Measurements from ENCODE around the gene BBS1.

Gene BBS1

DNA sequence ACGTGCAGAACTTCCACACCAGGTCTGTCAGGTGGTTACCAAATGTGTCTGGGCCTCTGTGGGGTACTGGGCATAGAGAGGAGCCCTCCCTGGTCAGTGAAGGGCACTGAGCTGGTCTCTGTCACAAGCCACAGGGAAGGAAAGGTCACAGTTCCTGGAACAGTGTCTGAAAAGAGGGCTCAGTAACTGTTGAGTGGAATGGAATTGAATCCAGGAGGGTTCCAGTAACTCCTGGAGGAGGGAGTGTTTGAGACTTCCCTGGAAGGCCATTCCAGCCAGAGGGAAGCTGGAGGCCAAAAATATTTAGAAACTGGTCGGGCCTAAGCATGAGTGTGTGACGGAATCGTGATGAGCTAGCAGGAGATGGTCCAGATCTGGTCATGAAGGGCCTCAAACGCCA, 44.2 kb downstream of the BBS1 start:
- TF ChIP-seq, protein P1, sequence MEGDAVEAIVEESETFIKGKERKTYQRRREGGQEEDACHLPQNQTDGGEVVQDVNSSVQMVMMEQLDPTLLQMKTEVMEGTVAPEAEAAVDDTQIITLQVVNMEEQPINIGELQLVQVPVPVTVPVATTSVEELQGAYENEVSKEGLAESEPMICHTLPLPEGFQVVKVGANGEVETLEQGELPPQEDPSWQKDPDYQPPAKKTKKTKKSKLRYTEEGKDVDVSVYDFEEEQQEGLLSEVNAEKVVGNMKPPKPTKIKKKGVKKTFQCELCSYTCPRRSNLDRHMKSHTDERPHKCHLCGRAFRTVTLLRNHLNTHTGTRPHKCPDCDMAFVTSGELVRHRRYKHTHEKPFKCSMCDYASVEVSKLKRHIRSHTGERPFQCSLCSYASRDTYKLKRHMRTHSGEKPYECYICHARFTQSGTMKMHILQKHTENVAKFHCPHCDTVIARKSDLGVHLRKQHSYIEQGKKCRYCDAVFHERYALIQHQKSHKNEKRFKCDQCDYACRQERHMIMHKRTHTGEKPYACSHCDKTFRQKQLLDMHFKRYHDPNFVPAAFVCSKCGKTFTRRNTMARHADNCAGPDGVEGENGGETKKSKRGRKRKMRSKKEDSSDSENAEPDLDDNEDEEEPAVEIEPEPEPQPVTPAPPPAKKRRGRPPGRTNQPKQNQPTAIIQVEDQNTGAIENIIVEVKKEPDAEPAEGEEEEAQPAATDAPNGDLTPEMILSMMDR (IDR thresholded peaks at IDR 0.05), result no peak
- Histone ChIP-seq H3K27me3 (peaks cover 29% of the 10 kb centered on the region), H3K36me3 (no peaks in the 10 kb centered on the region), H3K9me3 (no peaks in the 10 kb centered on the region), H3K27ac (no peak overlapping the region), H3K4me1 (ENCODE audit: control insufficient read depth in 1 of 2, insufficient read depth in 1 of 2, low read depth in 1 of 2, low read length in 1 of 2) (no peaks in the 10 kb centered on the region), H3K4me3 (ENCODE audit: low read depth in 1 of 2, low read length in 1 of 2) (no peak overlapping the region)

DNA sequence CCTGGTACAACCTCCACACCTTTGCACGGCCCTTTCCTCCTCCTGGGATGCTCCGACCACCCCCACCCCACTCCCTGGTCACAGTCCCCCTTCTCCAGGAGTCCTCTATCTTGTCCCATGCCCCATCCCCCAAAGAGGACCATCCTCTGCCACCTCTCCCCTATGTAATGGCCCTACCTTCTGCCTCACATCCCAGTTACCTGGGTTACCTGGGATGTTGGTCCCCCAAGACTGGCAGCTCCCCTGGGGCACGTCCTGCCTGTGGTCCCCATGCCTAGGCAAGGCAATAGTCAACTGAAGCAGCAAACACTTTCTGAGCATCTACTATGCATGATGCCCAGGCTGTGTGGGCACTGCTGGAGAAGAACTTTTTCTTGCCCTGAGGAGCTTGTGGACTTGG, 45.0 kb downstream of the BBS1 start:
- no peak overlapping the region for H3K27ac ChIP-seq
- no peaks in the 10 kb centered on the region for H3K4me1 ChIP-seq (ENCODE audit: control insufficient read depth in 1 of 2, insufficient read depth in 1 of 2, low read depth in 1 of 2, low read length in 1 of 2)
- no peak overlapping the region for H3K4me3 ChIP-seq (ENCODE audit: low read depth in 1 of 2, low read length in 1 of 2)
- H3K9me3 ChIP-seq, result no peaks in the 10 kb centered on the region
- TF ChIP-seq, protein P1 (IDR thresholded peaks at IDR 0.05), result no peak
- peaks cover 37% of the 10 kb centered on the region for H3K27me3 ChIP-seq
- H3K36me3 ChIP-seq, result no peaks in the 10 kb centered on the region

DNA sequence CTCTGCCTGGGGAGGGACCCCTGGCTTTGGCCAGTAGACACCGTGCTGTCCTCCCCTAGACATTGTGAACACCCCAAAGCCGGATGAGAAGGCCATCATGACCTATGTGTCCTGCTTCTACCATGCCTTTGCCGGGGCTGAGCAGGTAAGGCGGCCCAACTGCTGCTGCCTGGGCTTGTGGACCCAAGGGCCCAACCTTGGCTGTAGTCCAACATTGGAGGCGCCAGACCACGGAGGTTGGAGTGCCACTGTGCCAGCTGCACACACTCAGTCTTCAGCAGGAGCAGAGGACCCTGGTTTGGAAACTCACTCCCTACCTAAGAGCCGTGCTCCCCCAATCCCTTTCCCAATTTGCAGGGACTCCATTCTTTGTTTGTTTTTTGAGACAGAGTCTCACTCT, 45.7 kb downstream of the BBS1 start:
- Histone ChIP-seq H3K9me3 (no peaks in the 10 kb centered on the region), H3K27me3 (peaks cover 43% of the 10 kb centered on the region), H3K4me3 (ENCODE audit: low read depth in 1 of 2, low read length in 1 of 2) (no peak overlapping the region), H3K4me1 (ENCODE audit: control insufficient read depth in 1 of 2, insufficient read depth in 1 of 2, low read depth in 1 of 2, low read length in 1 of 2) (no peaks in the 10 kb centered on the region), H3K27ac (no peak overlapping the region), H3K36me3 (no peaks in the 10 kb centered on the region)
- TF ChIP-seq, protein P1 (IDR thresholded peaks at IDR 0.05), result no peak

DNA sequence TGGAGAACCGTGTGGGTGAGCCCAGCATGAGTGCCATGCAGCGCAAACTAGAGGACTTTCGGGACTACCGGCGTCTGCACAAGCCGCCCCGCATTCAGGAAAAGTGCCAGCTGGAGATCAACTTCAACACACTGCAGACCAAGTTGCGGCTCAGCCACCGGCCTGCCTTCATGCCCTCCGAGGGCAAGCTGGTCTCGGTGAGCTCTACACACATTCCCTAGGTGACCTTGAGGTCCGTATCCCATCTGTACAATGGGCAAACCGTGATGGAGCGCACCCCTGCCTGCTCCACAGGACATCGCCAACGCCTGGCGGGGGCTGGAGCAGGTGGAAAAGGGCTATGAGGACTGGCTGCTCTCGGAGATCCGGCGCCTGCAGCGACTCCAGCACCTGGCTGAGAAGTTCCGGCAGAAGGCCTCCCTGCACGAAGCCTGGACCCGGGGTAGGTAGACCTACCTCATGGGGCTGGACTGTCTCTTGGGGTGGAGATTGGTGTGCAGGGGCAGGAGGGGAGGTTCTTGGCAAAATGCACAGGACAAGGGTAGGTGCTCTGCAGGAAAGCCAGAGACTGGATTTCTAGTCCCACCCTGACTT, 47.4 kb downstream of the BBS1 start:
- TF ChIP-seq, protein P1 (IDR thresholded peaks at IDR 0.05), result no peak
- H3K4me3 ChIP-seq (ENCODE audit: low read depth in 1 of 2, low read length in 1 of 2), result no peak overlapping the region

DNA sequence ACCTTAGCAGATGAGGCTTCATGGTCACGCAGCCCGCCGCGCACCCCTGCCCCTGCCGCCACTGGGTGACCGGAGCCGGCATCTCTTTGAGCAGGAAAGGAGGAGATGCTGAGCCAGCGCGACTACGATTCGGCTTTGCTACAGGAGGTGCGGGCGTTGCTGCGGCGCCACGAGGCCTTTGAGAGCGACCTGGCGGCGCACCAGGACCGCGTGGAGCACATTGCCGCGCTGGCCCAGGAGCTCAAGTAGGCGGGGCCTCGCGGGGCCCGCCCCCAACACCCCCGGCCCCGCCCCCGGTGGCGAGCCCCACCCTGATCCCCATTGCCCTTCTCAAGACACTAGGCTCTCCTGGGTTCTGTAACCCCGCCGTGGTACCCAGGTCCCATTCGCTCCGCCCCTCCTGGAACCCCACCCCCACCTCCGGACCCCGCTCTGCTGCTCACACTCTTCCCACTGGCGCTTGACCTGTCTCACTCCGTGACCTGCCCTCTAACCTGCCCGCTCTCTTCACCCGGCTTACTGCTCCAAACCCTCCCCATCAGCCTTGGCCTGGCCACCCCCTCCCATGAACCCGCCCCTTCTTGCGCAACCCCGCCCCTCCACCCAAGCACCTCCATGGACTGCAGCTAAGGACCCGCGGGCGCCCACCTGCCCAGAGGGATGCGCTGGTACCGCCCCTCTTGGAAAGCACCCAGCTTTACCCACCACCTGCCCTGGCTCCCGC, 48.9 kb downstream of the BBS1 start:
- Histone ChIP-seq H3K4me3 (ENCODE audit: low read depth in 1 of 2, low read length in 1 of 2) (no peak overlapping the region), H3K27me3 (peaks cover 49% of the 10 kb centered on the region)
- TF ChIP-seq, protein P1 (IDR thresholded peaks at IDR 0.05), result no peak

More for the DNA sequence above, 47.4 kb downstream of the BBS1 start:
- Histone ChIP-seq H3K27me3 (peaks cover 49% of the 10 kb centered on the region), H3K4me1 (ENCODE audit: control insufficient read depth in 1 of 2, insufficient read depth in 1 of 2, low read depth in 1 of 2, low read length in 1 of 2) (no peaks in the 10 kb centered on the region), H3K36me3 (no peaks in the 10 kb centered on the region), H3K9me3 (no peaks in the 10 kb centered on the region), H3K27ac (no peak overlapping the region)

More for the DNA sequence above, 48.9 kb downstream of the BBS1 start:
- Histone ChIP-seq H3K9me3 (no peaks in the 10 kb centered on the region), H3K4me1 (ENCODE audit: control insufficient read depth in 1 of 2, insufficient read depth in 1 of 2, low read depth in 1 of 2, low read length in 1 of 2) (no peaks in the 10 kb centered on the region), H3K27ac (no peak overlapping the region), H3K36me3 (no peaks in the 10 kb centered on the region)
